HG03565 (cell line): ENCODE measurements around the gene TUBB2A.
"Not testable (repeated sequence)": the region's sequence is repeated elsewhere in the genome, so short reads cannot be mapped to it uniquely, and the experiment has no call there.

Experiments used
- ATAC-seq: cut with Tn5 transposase; IDR thresholded peaks from one replicate; pipeline ENCODE4 v1.9.1; 2021; ENCODE audit warnings: mild to moderate bottlenecking, moderate library complexity; ENCODE audit not compliant: unreplicated experiment

TUBB2A gene

GRCh38 chr6:3157131-3157933, at the start of gene TUBB2A:
TSS of gene TUBB2A (minus strand) at chr6:3157544. CDS start at chr6:3157463, 81 bp downstream.
- peak; percentile 56 for ATAC-seq

- ATAC-seq: no peak
Observed at GRCh38 chr6:3206339-3207015, 49.1 kb upstream of the TUBB2A start.

GRCh38 chr6:3205913-3206312, 48.6 kb upstream of the TUBB2A start:
- ATAC-seq: no peak

GRCh38 chr6:3204921-3205320, 47.6 kb upstream of the TUBB2A start:
- ATAC-seq: no peak

GRCh38 chr6:3202999-3203696, 45.8 kb upstream of the TUBB2A start:
- no peak for ATAC-seq

GRCh38 chr6:3201388-3201787, 44.0 kb upstream of the TUBB2A start:
- no peak for ATAC-seq

GRCh38 chr6:3200682-3201081, 43.3 kb upstream of the TUBB2A start:
- no peak for ATAC-seq

GRCh38 chr6:3199382-3199781, 42.0 kb upstream of the TUBB2A start:
- no peak for ATAC-seq

GRCh38 chr6:3197734-3198133, 40.4 kb upstream of the TUBB2A start:
- not testable (repeated sequence) for ATAC-seq

- ATAC-seq: no peak
Observed at GRCh38 chr6:3196770-3197169, 39.4 kb upstream of the TUBB2A start.

- no peak for ATAC-seq
Observed at GRCh38 chr6:3195695-3196497, 38.6 kb upstream of the TUBB2A start.

GRCh38 chr6:3195420-3195694, 38.0 kb upstream of the TUBB2A start:
- no peak for ATAC-seq

- no peak for ATAC-seq
Observed at GRCh38 chr6:3194535-3195419, 37.4 kb upstream of the TUBB2A start.

GRCh38 chr6:3193102-3193849, 35.9 kb upstream of the TUBB2A start:
- no peak for ATAC-seq

GRCh38 chr6:3190779-3191178, 33.4 kb upstream of the TUBB2A start:
- no peak for ATAC-seq

- ATAC-seq: no peak
Observed at GRCh38 chr6:3190056-3190455, 32.7 kb upstream of the TUBB2A start.

GRCh38 chr6:3189192-3189591, 31.8 kb upstream of the TUBB2A start:
- not testable (repeated sequence) for ATAC-seq

- ATAC-seq: no peak
Observed at GRCh38 chr6:3188262-3188661, 30.9 kb upstream of the TUBB2A start.

- no peak for ATAC-seq
Observed at GRCh38 chr6:3186974-3187382, 29.6 kb upstream of the TUBB2A start.
